ENCODE results near the gene UNC13C.

UNC13C gene

GRCh38 chr15:54017959-54018358 lies 39.7 kb downstream of the UNC13C start:
- no peaks in the 10 kb centered on the region for H3K36me3 ChIP-seq (ENCODE audit: insufficient read depth, low read length)
- no peak overlapping the region for H2AFZ ChIP-seq (ENCODE audit: low read length, unreplicated experiment)
- H3K27ac ChIP-seq (ENCODE audit: low read depth, low read length) = no peak overlapping the region
- H3K4me3 ChIP-seq (ENCODE audit: low read depth, low read length) = no peak overlapping the region
- no peaks in the 10 kb centered on the region for H3K27me3 ChIP-seq (ENCODE audit: insufficient read depth, low read length)
- no peaks in the 10 kb centered on the region for H3K79me2 ChIP-seq (ENCODE audit: control insufficient read depth, insufficient read depth, low read length, unreplicated experiment)
- no peaks in the 10 kb centered on the region for H3K4me1 ChIP-seq (ENCODE audit: control insufficient read depth, insufficient read depth, low read length, unreplicated experiment)

GRCh38 chr15:54026258-54026657 lies 48.0 kb downstream of the UNC13C start:
- no peaks in the 10 kb centered on the region for H3K27me3 ChIP-seq (ENCODE audit: insufficient read depth, low read length)

GRCh38 chr15:54026891-54027290 lies 48.6 kb downstream of the UNC13C start:
- Histone ChIP-seq H3K27ac (ENCODE audit: low read depth, low read length) (no peak overlapping the region), H2AFZ (ENCODE audit: low read length, unreplicated experiment) (no peak overlapping the region)

More at GRCh38 chr15:54026258-54026657, 48.0 kb downstream of the UNC13C start:
- Histone ChIP-seq H3K27ac (ENCODE audit: low read depth, low read length) (no peak overlapping the region), H3K4me1 (ENCODE audit: control insufficient read depth, insufficient read depth, low read length, unreplicated experiment) (no peaks in the 10 kb centered on the region), H2AFZ (ENCODE audit: low read length, unreplicated experiment) (no peak overlapping the region), H3K79me2 (ENCODE audit: control insufficient read depth, insufficient read depth, low read length, unreplicated experiment) (no peaks in the 10 kb centered on the region), H3K36me3 (ENCODE audit: insufficient read depth, low read length) (no peaks in the 10 kb centered on the region), H3K4me3 (ENCODE audit: low read depth, low read length) (no peak overlapping the region)

GRCh38 chr15:54029081-54029480 lies 50.8 kb downstream of the UNC13C start:
- H3K27ac ChIP-seq (ENCODE audit: low read depth, low read length) = no peak overlapping the region
- H3K36me3 ChIP-seq (ENCODE audit: insufficient read depth, low read length) = no peaks in the 10 kb centered on the region
- no peaks in the 10 kb centered on the region for H3K27me3 ChIP-seq (ENCODE audit: insufficient read depth, low read length)
- H3K4me1 ChIP-seq (ENCODE audit: control insufficient read depth, insufficient read depth, low read length, unreplicated experiment) = no peaks in the 10 kb centered on the region
- H2AFZ ChIP-seq (ENCODE audit: low read length, unreplicated experiment) = no peak overlapping the region
- no peaks in the 10 kb centered on the region for H3K79me2 ChIP-seq (ENCODE audit: control insufficient read depth, insufficient read depth, low read length, unreplicated experiment)
- H3K4me3 ChIP-seq (ENCODE audit: low read depth, low read length) = no peak overlapping the region

More at GRCh38 chr15:54026891-54027290, 48.6 kb downstream of the UNC13C start:
- Histone ChIP-seq H3K4me1 (ENCODE audit: control insufficient read depth, insufficient read depth, low read length, unreplicated experiment) (no peaks in the 10 kb centered on the region), H3K36me3 (ENCODE audit: insufficient read depth, low read length) (no peaks in the 10 kb centered on the region), H3K79me2 (ENCODE audit: control insufficient read depth, insufficient read depth, low read length, unreplicated experiment) (no peaks in the 10 kb centered on the region), H3K4me3 (ENCODE audit: low read depth, low read length) (no peak overlapping the region), H3K27me3 (ENCODE audit: insufficient read depth, low read length) (no peaks in the 10 kb centered on the region)

- Histone ChIP-seq H3K36me3 (ENCODE audit: insufficient read depth, low read length) (no peaks in the 10 kb centered on the region), H3K27me3 (ENCODE audit: insufficient read depth, low read length) (no peaks in the 10 kb centered on the region), H3K4me3 (ENCODE audit: low read depth, low read length) (no peak overlapping the region), H3K27ac (ENCODE audit: low read depth, low read length) (no peak overlapping the region), H2AFZ (ENCODE audit: low read length, unreplicated experiment) (no peak overlapping the region), H3K4me1 (ENCODE audit: control insufficient read depth, insufficient read depth, low read length, unreplicated experiment) (no peaks in the 10 kb centered on the region), H3K79me2 (ENCODE audit: control insufficient read depth, insufficient read depth, low read length, unreplicated experiment) (no peaks in the 10 kb centered on the region)
Observed at GRCh38 chr15:54032066-54032465, 53.8 kb downstream of the UNC13C start.

- Histone ChIP-seq H3K79me2 (ENCODE audit: control insufficient read depth, insufficient read depth, low read length, unreplicated experiment) (no peaks in the 10 kb centered on the region), H3K36me3 (ENCODE audit: insufficient read depth, low read length) (no peaks in the 10 kb centered on the region), H3K4me3 (ENCODE audit: low read depth, low read length) (no peak overlapping the region), H3K27me3 (ENCODE audit: insufficient read depth, low read length) (no peaks in the 10 kb centered on the region), H3K27ac (ENCODE audit: low read depth, low read length) (no peak overlapping the region), H3K4me1 (ENCODE audit: control insufficient read depth, insufficient read depth, low read length, unreplicated experiment) (no peaks in the 10 kb centered on the region), H2AFZ (ENCODE audit: low read length, unreplicated experiment) (no peak overlapping the region)
Observed at GRCh38 chr15:54033356-54033860, 55.2 kb downstream of the UNC13C start.

- H2AFZ ChIP-seq (ENCODE audit: low read length, unreplicated experiment) = no peak overlapping the region
- H3K36me3 ChIP-seq (ENCODE audit: insufficient read depth, low read length) = no peaks in the 10 kb centered on the region
- no peak overlapping the region for H3K4me3 ChIP-seq (ENCODE audit: low read depth, low read length)
- no peaks in the 10 kb centered on the region for H3K27me3 ChIP-seq (ENCODE audit: insufficient read depth, low read length)
- no peak overlapping the region for H3K27ac ChIP-seq (ENCODE audit: low read depth, low read length)
- H3K79me2 ChIP-seq (ENCODE audit: control insufficient read depth, insufficient read depth, low read length, unreplicated experiment) = no peaks in the 10 kb centered on the region
- H3K4me1 ChIP-seq (ENCODE audit: control insufficient read depth, insufficient read depth, low read length, unreplicated experiment) = no peaks in the 10 kb centered on the region
Observed at GRCh38 chr15:54033869-54034458, 55.7 kb downstream of the UNC13C start.

- H3K27ac ChIP-seq (ENCODE audit: low read depth, low read length) = no peak overlapping the region
- no peaks in the 10 kb centered on the region for H3K79me2 ChIP-seq (ENCODE audit: control insufficient read depth, insufficient read depth, low read length, unreplicated experiment)
- no peaks in the 10 kb centered on the region for H3K4me1 ChIP-seq (ENCODE audit: control insufficient read depth, insufficient read depth, low read length, unreplicated experiment)
- no peak overlapping the region for H2AFZ ChIP-seq (ENCODE audit: low read length, unreplicated experiment)
- H3K27me3 ChIP-seq (ENCODE audit: insufficient read depth, low read length) = no peaks in the 10 kb centered on the region
- H3K36me3 ChIP-seq (ENCODE audit: insufficient read depth, low read length) = no peaks in the 10 kb centered on the region
- H3K4me3 ChIP-seq (ENCODE audit: low read depth, low read length) = no peak overlapping the region
Observed at GRCh38 chr15:54035616-54036015, 57.4 kb downstream of the UNC13C start.

GRCh38 chr15:54045397-54045796 lies 67.2 kb downstream of the UNC13C start:
- H2AFZ ChIP-seq (ENCODE audit: low read length, unreplicated experiment) = no peak overlapping the region
- no peak overlapping the region for H3K4me3 ChIP-seq (ENCODE audit: low read depth, low read length)
- no peak overlapping the region for H3K27ac ChIP-seq (ENCODE audit: low read depth, low read length)
- no peaks in the 10 kb centered on the region for H3K4me1 ChIP-seq (ENCODE audit: control insufficient read depth, insufficient read depth, low read length, unreplicated experiment)
- H3K36me3 ChIP-seq (ENCODE audit: insufficient read depth, low read length) = no peaks in the 10 kb centered on the region
- H3K27me3 ChIP-seq (ENCODE audit: insufficient read depth, low read length) = no peaks in the 10 kb centered on the region
- no peaks in the 10 kb centered on the region for H3K79me2 ChIP-seq (ENCODE audit: control insufficient read depth, insufficient read depth, low read length, unreplicated experiment)

GRCh38 chr15:54046093-54046492 lies 67.9 kb downstream of the UNC13C start:
- H2AFZ ChIP-seq (ENCODE audit: low read length, unreplicated experiment) = no peak overlapping the region
- no peaks in the 10 kb centered on the region for H3K79me2 ChIP-seq (ENCODE audit: control insufficient read depth, insufficient read depth, low read length, unreplicated experiment)
- no peaks in the 10 kb centered on the region for H3K4me1 ChIP-seq (ENCODE audit: control insufficient read depth, insufficient read depth, low read length, unreplicated experiment)
- no peaks in the 10 kb centered on the region for H3K27me3 ChIP-seq (ENCODE audit: insufficient read depth, low read length)
- no peaks in the 10 kb centered on the region for H3K36me3 ChIP-seq (ENCODE audit: insufficient read depth, low read length)
- H3K4me3 ChIP-seq (ENCODE audit: low read depth, low read length) = no peak overlapping the region
- no peak overlapping the region for H3K27ac ChIP-seq (ENCODE audit: low read depth, low read length)

- H3K36me3 ChIP-seq (ENCODE audit: insufficient read depth, low read length) = no peaks in the 10 kb centered on the region
- H2AFZ ChIP-seq (ENCODE audit: low read length, unreplicated experiment) = no peak overlapping the region
- H3K27ac ChIP-seq (ENCODE audit: low read depth, low read length) = no peak overlapping the region
- no peak overlapping the region for H3K4me3 ChIP-seq (ENCODE audit: low read depth, low read length)
- no peaks in the 10 kb centered on the region for H3K4me1 ChIP-seq (ENCODE audit: control insufficient read depth, insufficient read depth, low read length, unreplicated experiment)
- no peaks in the 10 kb centered on the region for H3K27me3 ChIP-seq (ENCODE audit: insufficient read depth, low read length)
- H3K79me2 ChIP-seq (ENCODE audit: control insufficient read depth, insufficient read depth, low read length, unreplicated experiment) = no peaks in the 10 kb centered on the region
Observed at GRCh38 chr15:54064365-54064764, 86.1 kb downstream of the UNC13C start.
